ENCODE data around the gene SLC25A38. TPM values are rescaled to one million over a fixed set of nuclear protein-coding genes. Genes with fewer than 3 reads are reported as not detected.

The SLC25A38 gene
- total RNA-seq, 1 donor from 2014 or later: 21.2 TPM

GRCh38 chr3:39388741-39389248, 5.6 kb downstream of the SLC25A38 start:
- Mint-ChIP-seq H3K4me3 (ENCODE audit: unreplicated experiment) (no peak overlapping the region), H3K27me3 (ENCODE audit: unreplicated experiment) (peaks cover 2% of the 10 kb centered on the region), H3K4me1 (ENCODE audit: unreplicated experiment) (peaks cover 26% of the 10 kb centered on the region), H3K9me3 (ENCODE audit: unreplicated experiment) (no peaks in the 10 kb centered on the region), H3K36me3 (ENCODE audit: low read depth, unreplicated experiment) (peaks cover 30% of the 10 kb centered on the region), H3K27ac (ENCODE audit: unreplicated experiment) (no peak overlapping the region)
- DNase-seq (ENCODE audit: low spot score): no peak
- TF ChIP-seq, protein P1, sequence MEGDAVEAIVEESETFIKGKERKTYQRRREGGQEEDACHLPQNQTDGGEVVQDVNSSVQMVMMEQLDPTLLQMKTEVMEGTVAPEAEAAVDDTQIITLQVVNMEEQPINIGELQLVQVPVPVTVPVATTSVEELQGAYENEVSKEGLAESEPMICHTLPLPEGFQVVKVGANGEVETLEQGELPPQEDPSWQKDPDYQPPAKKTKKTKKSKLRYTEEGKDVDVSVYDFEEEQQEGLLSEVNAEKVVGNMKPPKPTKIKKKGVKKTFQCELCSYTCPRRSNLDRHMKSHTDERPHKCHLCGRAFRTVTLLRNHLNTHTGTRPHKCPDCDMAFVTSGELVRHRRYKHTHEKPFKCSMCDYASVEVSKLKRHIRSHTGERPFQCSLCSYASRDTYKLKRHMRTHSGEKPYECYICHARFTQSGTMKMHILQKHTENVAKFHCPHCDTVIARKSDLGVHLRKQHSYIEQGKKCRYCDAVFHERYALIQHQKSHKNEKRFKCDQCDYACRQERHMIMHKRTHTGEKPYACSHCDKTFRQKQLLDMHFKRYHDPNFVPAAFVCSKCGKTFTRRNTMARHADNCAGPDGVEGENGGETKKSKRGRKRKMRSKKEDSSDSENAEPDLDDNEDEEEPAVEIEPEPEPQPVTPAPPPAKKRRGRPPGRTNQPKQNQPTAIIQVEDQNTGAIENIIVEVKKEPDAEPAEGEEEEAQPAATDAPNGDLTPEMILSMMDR (IDR thresholded peaks at IDR 0.05; ENCODE audit: unreplicated experiment): no peak

- peak overlapping the region; percentile 34 for H3K4me3 Mint-ChIP-seq (ENCODE audit: unreplicated experiment)
- DNase-seq (ENCODE audit: low spot score): no peak
- TF ChIP-seq, protein P1 (IDR thresholded peaks at IDR 0.05; ENCODE audit: unreplicated experiment): no peak
- no peak overlapping the region for H3K27ac Mint-ChIP-seq (ENCODE audit: unreplicated experiment)
- H3K36me3 Mint-ChIP-seq (ENCODE audit: low read depth, unreplicated experiment): peaks cover 35% of the 10 kb centered on the region
- no peaks in the 10 kb centered on the region for H3K9me3 Mint-ChIP-seq (ENCODE audit: unreplicated experiment)
- peaks cover 23% of the 10 kb centered on the region for H3K4me1 Mint-ChIP-seq (ENCODE audit: unreplicated experiment)
- peaks cover 2% of the 10 kb centered on the region for H3K27me3 Mint-ChIP-seq (ENCODE audit: unreplicated experiment)
These were observed 7.0 kb downstream of the SLC25A38 start for GRCh38 chr3:39390181-39390580.

GRCh38 chr3:39396690-39397089, 13.5 kb downstream of the SLC25A38 start:
- no peak for DNase-seq (ENCODE audit: low spot score)
- TF ChIP-seq, protein P1 (IDR thresholded peaks at IDR 0.05; ENCODE audit: unreplicated experiment): no peak
- Mint-ChIP-seq H3K27me3 (ENCODE audit: unreplicated experiment) (no peaks in the 10 kb centered on the region), H3K36me3 (ENCODE audit: low read depth, unreplicated experiment) (peaks cover 36% of the 10 kb centered on the region), H3K9me3 (ENCODE audit: unreplicated experiment) (no peaks in the 10 kb centered on the region), H3K27ac (ENCODE audit: unreplicated experiment) (no peak overlapping the region), H3K4me1 (ENCODE audit: unreplicated experiment) (no peaks in the 10 kb centered on the region), H3K4me3 (ENCODE audit: unreplicated experiment) (no peak overlapping the region)

GRCh38 chr3:39398700-39399099, 15.5 kb downstream of the SLC25A38 start:
- no peak overlapping the region for H3K27ac Mint-ChIP-seq (ENCODE audit: unreplicated experiment)
- H3K9me3 Mint-ChIP-seq (ENCODE audit: unreplicated experiment): no peaks in the 10 kb centered on the region
- H3K4me1 Mint-ChIP-seq (ENCODE audit: unreplicated experiment): no peaks in the 10 kb centered on the region
- no peaks in the 10 kb centered on the region for H3K27me3 Mint-ChIP-seq (ENCODE audit: unreplicated experiment)
- TF ChIP-seq, protein P1 (IDR thresholded peaks at IDR 0.05; ENCODE audit: unreplicated experiment): no peak
- peaks cover 28% of the 10 kb centered on the region for H3K36me3 Mint-ChIP-seq (ENCODE audit: low read depth, unreplicated experiment)
- H3K4me3 Mint-ChIP-seq (ENCODE audit: unreplicated experiment): no peak overlapping the region
- no peak for DNase-seq (ENCODE audit: low spot score)

DNA sequence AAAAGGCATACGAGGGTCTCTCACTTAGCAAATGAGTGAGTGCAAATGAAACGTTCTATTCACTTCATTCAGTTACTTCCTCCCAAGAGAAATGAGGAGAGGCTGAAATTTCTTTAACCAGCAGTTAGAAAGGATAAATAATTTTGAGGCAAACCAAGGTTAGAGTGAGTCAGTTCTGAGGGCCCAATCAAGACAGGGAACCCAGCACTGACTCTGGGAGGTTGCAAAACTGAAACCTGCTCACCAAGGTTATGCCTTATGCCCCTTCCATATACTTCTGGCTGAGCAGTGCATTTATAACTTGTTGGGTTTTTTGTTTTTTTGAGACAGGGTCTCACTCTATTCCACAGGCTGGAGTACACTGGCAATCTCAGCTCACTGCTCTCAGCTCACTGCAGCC, 18.8 kb downstream of the SLC25A38 start:
- no peak overlapping the region for H3K4me3 Mint-ChIP-seq (ENCODE audit: unreplicated experiment)
- TF ChIP-seq, protein P1 (IDR thresholded peaks at IDR 0.05; ENCODE audit: unreplicated experiment): no peak
- H3K36me3 Mint-ChIP-seq (ENCODE audit: low read depth, unreplicated experiment): peaks cover 11% of the 10 kb centered on the region
- H3K9me3 Mint-ChIP-seq (ENCODE audit: unreplicated experiment): no peaks in the 10 kb centered on the region
- H3K27me3 Mint-ChIP-seq (ENCODE audit: unreplicated experiment): peaks cover 5% of the 10 kb centered on the region
- no peak for DNase-seq (ENCODE audit: low spot score)
- peaks cover 6% of the 10 kb centered on the region for H3K4me1 Mint-ChIP-seq (ENCODE audit: unreplicated experiment)
- H3K27ac Mint-ChIP-seq (ENCODE audit: unreplicated experiment): no peak overlapping the region
